Erythroblast (primary cell): ENCODE data around the gene ST3GAL4.
A peak's percentile ranks its signal among the peaks of the same experiment; 100 is the strongest.

Experiments
- DNase-seq, 2 experiments: peaks; one replicate each; lab custom pipeline; 2025; lab: John Stamatoyannopoulos, UW
- GATA1 ChIP-seq: IDR thresholded peaks from 2 replicates; pipeline ENCODE4 v1.6.1; 2011; ENCODE audit warnings: low read depth, mild to moderate bottlenecking, control low read depth, low read length, moderate library complexity
- POLR2A ChIP-seq: IDR thresholded peaks from 2 replicates; pipeline ENCODE4 v1.6.1; 2011; ENCODE audit warnings: mild to moderate bottlenecking, low read length

ST3GAL4 gene

DNA sequence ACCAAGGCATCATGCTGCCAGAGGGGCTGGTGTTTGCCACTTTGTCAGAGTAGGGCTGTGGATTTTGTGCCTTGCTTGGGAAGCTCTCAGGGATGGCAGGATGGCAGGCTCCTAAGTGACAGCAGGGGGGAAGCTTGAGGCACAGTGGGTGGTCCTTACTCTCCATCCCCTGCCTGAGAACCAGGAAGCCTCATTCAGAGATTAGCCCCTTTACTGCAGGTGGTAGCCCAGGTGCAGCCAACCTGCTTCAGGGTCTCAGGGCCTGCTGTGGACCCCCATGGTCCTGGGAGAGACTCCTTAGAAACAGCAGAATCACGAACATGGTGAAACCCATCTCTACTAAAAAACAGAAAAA is 8.9 kb upstream of the ST3GAL4 start:
- TF ChIP-seq GATA1 (no peak), POLR2A (peak; percentile 61)
- DNase-seq, result no peak

DNA sequence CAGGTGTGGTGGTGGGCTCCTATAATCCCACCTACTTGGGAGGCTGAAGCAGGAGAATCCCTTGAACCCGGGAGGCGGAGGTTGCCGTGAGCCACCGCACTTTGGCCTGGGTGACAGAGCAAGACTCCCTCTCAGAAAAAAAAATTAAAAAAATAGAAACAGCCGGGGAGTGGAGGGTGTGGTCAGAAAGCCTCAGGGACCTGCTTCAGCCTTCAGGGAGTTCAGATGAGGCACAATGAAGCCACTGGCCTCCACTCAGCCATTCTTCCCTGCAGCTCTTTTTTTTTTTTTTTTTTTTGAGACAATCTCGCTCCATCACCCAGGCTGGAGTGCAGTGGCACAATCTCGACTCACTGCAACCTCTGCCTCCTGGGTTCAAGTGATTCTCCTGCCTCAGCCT is 8.5 kb upstream of the ST3GAL4 start:
- peak; percentile 67 to 79 for DNase-seq

DNA sequence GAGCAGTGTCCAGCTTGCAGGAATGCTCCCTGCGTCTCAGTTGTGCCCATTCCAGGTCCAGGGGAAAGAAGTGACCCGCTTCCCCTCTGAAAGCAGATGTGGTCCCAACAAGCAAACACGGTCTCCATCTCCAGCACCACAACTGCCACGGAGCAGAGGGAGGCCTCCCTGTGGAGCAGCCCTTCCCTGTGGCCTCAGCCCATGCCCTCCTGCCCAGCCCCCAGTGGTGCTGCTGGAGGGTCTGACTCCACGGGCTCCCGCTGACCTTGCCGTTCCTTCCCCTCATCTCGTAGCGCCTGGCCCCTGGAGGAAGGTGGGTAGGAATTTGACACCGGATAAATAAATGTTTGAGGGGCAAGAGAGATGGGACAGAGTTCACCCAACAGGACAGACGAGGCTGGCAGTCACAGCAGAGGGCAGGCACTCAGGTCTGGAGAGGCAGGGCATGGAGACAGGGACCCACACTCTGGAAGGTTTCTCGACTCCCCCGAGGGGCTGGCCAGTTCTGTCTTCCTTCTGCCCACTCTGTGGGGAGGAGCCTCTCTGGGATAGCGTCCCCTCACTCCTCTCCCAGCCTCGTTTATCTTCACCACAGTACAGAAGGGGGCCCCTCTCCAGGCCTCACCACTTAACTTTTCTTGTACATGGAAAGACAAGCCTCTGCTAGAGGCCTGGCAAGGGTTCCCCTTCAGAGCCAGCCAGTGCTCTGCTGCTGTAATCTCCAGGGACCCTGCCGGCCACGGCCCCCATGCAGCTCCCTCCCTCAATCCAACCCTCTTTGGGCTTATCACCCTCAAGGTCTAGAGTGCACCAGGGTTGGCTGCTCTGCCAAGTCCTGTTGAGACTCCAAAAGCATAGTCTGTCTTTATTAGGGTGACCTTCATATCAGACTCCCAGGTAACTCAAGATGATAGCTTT is 7.5 kb upstream of the ST3GAL4 start:
- peak; percentile 76 to 81 for DNase-seq
- TF ChIP-seq POLR2A (no peak), GATA1 (no peak)

- peak in 1 of 2 experiments; percentile 38 for DNase-seq
- TF ChIP-seq GATA1 (no peak), POLR2A (no peak)
Measured at GRCh38 chr11:126348806-126349582, 6.5 kb upstream of the ST3GAL4 start.

- DNase-seq, result peak; percentile 48 to 49
Measured at GRCh38 chr11:126350836-126351235, 4.7 kb upstream of the ST3GAL4 start.

GRCh38 chr11:126352163-126352562 is 3.3 kb upstream of the ST3GAL4 start:
- TF ChIP-seq POLR2A (no peak), GATA1 (no peak)
- DNase-seq, result no peak

More at GRCh38 chr11:126350836-126351235, 4.7 kb upstream of the ST3GAL4 start:
- TF ChIP-seq POLR2A (no peak), GATA1 (no peak)

DNA sequence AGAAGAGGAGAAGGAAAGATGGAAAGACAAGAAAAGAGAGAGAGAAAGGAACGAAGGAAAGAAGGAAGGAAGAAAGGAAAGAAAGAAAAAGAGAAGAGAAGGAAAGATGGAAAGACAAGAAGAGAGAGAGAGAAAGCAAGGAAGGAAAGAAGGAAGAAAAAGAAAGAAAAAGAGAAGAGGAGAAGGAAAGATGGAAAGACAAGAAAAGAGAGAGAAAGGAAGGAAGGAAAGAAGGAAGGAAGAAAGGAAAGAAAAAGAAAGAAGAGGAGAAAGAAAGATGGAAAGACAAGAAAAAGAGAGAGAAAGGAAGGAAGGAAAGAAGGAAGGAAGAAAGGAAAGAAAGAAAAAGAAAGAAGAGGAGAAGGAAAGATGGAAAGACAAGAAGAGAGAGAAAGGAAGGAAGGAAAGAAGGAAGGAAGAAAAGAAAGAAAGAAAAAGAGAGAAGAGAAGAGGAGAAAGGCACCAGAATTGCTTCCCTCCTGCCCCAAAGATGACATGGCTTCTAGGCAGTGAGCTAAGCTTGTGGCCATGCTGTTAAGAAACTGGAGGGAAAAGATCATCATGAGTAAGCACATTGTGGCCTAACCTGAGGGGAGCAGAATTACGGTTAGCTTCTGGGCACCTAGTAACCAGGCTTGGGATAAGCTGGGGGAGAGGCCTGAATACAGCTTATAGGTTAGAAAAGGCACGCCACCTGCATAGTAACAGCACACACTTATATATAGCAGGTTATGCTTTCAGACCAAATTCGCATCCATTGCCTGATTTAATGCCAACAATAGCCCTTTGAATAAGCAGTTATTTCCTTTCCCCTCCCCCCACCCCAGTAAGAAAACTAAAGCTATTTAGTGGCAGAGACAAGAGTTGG is 2.3 kb upstream of the ST3GAL4 start:
- peak; percentile 89 to 91 for DNase-seq
- TF ChIP-seq POLR2A (peak; percentile 39), GATA1 (no peak)

GRCh38 chr11:126354631-126355323 is 709 bp upstream of the ST3GAL4 start:
- peak; percentile 51 to 70 for DNase-seq
- TF ChIP-seq POLR2A (no peak), GATA1 (no peak)

DNA sequence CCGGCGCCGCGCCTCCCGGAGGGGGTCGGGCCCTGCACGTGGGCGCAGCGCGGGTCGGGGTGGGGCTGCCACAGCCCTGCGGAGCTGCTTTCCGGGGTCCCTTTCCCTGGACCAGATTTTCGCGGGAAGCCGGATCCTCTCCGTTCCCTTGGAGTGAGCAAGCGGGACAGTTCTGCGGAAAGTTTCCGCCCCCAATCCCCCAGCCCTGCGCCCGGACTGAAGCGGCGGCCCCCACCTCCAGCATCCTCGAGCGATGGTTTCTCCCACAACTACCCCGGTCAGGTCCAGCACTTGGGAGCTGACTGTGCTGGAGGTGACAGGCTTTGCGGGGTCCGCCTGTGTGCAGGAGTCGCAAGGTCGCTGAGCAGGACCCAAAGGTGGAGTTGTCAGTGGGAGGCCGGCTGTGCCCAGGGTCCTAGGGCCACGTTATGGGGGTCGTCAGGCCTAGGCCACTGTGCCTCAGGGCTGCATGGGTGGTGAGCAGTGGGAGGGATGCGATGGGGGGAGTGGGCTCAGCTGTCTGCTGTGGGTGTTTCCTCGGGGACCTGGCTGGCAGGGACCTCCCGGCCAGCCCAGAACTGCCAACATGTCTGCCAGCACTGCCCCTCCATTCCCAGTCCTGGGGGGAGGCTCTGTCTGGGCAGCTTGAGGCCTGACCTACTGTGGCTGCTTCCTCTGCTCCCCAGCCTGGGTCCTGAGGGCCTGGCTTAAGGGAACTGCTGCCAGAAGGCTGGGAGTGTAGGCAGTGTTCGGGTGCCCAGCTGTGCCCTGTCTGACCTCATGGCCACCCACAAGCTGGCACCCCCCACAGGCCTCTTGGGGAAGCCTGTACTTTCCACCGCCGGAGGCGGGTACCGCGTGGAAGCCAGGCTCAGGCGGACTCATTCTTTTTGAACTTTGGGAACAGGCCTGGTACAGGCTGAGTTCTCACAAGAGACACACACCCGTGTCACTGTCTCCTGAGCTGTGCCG is 726 bp downstream of the ST3GAL4 start:
- TF ChIP-seq POLR2A (no peak), GATA1 (no peak)
- DNase-seq, result peak; percentile 43 to 56

DNA sequence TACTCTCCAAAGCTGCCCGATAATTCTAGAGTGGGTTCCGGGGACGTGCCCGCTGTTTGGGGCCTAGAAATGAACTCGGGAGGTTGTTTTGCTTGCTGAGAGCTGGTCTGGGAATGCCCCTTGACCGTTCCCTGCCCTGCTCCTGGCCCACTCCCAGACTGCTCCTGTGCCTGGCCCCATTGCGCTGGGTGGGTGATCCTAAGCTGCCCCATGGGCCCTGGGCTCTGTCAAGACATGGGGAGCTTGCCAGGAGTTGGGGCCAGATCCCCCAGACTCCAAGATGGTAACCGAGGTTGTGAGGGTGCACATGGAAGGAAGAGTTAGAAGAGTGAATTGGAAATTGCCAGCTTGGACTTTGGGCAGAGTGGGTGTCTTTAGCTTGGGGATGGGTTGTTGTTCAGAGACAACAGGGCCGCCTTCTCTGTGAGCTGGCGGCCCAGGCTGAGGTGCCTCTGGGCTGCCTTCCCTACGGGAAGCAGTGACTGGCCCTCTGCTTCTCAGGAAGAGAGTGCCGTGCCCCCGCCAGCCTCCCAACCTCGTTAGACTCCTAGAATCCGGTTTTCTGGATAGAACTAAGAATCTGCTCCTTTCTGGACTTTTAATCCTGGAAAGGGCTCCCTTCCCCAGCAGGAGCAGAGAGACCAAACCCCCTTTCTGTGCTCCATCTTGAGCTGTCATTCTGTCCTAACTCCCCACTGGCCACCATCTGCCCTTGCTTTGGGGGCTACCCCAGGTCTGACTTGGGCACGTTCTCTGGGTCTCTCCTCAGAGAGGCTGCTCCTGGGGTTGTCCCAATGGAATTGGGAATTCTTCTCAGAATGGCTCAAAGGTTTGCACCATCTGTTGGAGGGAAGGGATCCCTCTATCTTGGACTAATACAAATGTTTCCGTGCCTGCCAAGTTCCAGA is 1.8 kb downstream of the ST3GAL4 start:
- DNase-seq, result no peak
- TF ChIP-seq POLR2A (no peak), GATA1 (no peak)
